ENCODE measurements around the gene ZIC5.

Gene ZIC5

GRCh38 chr13:99975626-99976025, 4.1 kb upstream of the ZIC5 start:
- DNase-seq = no peak

GRCh38 chr13:99974939-99975561, 3.5 kb upstream of the ZIC5 start:
- no peak for DNase-seq

GRCh38 chr13:99974296-99974938, 2.9 kb upstream of the ZIC5 start:
- DNase-seq = no peak

- DNase-seq = no peak
Measured at GRCh38 chr13:99973808-99974185, 2.2 kb upstream of the ZIC5 start.

- no peak for DNase-seq
Measured at GRCh38 chr13:99973163-99973807, 1.7 kb upstream of the ZIC5 start.

- no peak for DNase-seq
Measured at GRCh38 chr13:99972190-99972731, 694 bp upstream of the ZIC5 start.

- DNase-seq = no peak
Measured at GRCh38 chr13:99970651-99971575, 654 bp downstream of the ZIC5 start.

- DNase-seq = no peak
Measured at GRCh38 chr13:99969919-99970650, 1.5 kb downstream of the ZIC5 start.

- no peak for DNase-seq
Measured at GRCh38 chr13:99969453-99969918, 2.1 kb downstream of the ZIC5 start.

GRCh38 chr13:99968521-99969452, 2.8 kb downstream of the ZIC5 start:
- no peak for DNase-seq

- no peak for DNase-seq
Measured at GRCh38 chr13:99967869-99968520, 3.6 kb downstream of the ZIC5 start.

GRCh38 chr13:99967498-99967868, 4.1 kb downstream of the ZIC5 start:
- DNase-seq = no peak

GRCh38 chr13:99966064-99966805, 5.3 kb downstream of the ZIC5 start:
- DNase-seq = no peak

GRCh38 chr13:99965329-99966000, 6.1 kb downstream of the ZIC5 start:
- no peak for DNase-seq

- DNase-seq = no peak
Measured at GRCh38 chr13:99963816-99964339, 7.7 kb downstream of the ZIC5 start.

- no peak for DNase-seq
Measured at GRCh38 chr13:99962242-99962641, 9.3 kb downstream of the ZIC5 start.

GRCh38 chr13:99961636-99962035, 9.9 kb downstream of the ZIC5 start:
- DNase-seq = no peak

- no peak for DNase-seq
Measured at GRCh38 chr13:99960663-99961311, 10.8 kb downstream of the ZIC5 start.
